Chondrocyte (in vitro differentiated cells): ENCODE data around the gene TRAPPC6A. TPM values are rescaled to one million over a fixed set of nuclear protein-coding genes. Genes with fewer than 3 reads are reported as not detected.

Experiments
- DNase-seq: peaks from one replicate; pipeline ENCODE4 v3.0.0; 2021; ENCODE audit warnings: mixed read lengths, low spot score
- H3K27ac Mint-ChIP-seq: one replicate; pipeline ENCODE4 v1.8.0; 2021; ENCODE audit warnings: mild to moderate bottlenecking, moderate library complexity, mixed read lengths; ENCODE audit not compliant: unreplicated experiment
- H3K27me3 Mint-ChIP-seq: 2 replicates; pipeline ENCODE4 v1.8.0; 2021; ENCODE audit warnings: low read depth, mixed read lengths
- H3K36me3 Mint-ChIP-seq: 2 replicates; pipeline ENCODE4 v1.8.0; 2021; ENCODE audit warnings: low read depth, mixed read lengths
- H3K4me1 Mint-ChIP-seq: 2 replicates; pipeline ENCODE4 v1.8.0; 2021; ENCODE audit warnings: low read depth, mild to moderate bottlenecking, mixed read lengths
- H3K4me3 Mint-ChIP-seq: one replicate; pipeline ENCODE4 v1.8.0; 2021; ENCODE audit warnings: mild to moderate bottlenecking, moderate library complexity, mixed read lengths; ENCODE audit not compliant: unreplicated experiment
- H3K9me3 Mint-ChIP-seq: 2 replicates; pipeline ENCODE4 v1.8.0; 2021; ENCODE audit warnings: low read depth, mixed read lengths
- CTCF ChIP-seq: fragments of 200-600 bp; sonication (generic); IDR thresholded peaks from 2 replicates; pipeline ENCODE4 v1.5.0; 2021; ENCODE audit warnings: antibody characterized with exemption, mild to moderate bottlenecking, moderate library complexity
- total RNA-seq: library from RNA; stranded (reverse); gene quantifications from 3 replicates; pipeline ENCODE4 v1.2.1, GENCODE V29; 2021

The TRAPPC6A gene
- total RNA-seq, 1 donor from 2014 or later, result 12.7 TPM

- H3K9me3 Mint-ChIP-seq, result no peaks in the 10 kb centered on the region
- peaks cover 11% of the 10 kb centered on the region for H3K36me3 Mint-ChIP-seq
- no peaks in the 10 kb centered on the region for H3K27me3 Mint-ChIP-seq
- no peak for TF ChIP-seq CTCF
- peak; percentile 75 for DNase-seq
- H3K4me1 Mint-ChIP-seq, result peaks cover 3% of the 10 kb centered on the region
- no peak overlapping the region for H3K4me3 Mint-ChIP-seq
- no peak overlapping the region for H3K27ac Mint-ChIP-seq
These were observed 31.8 kb downstream of the TRAPPC6A start for GRCh38 chr19:45146251-45146650.

GRCh38 chr19:45145270-45146189 lies 32.5 kb downstream of the TRAPPC6A start:
- H3K9me3 Mint-ChIP-seq, result no peaks in the 10 kb centered on the region
- no peaks in the 10 kb centered on the region for H3K27me3 Mint-ChIP-seq
- peaks cover 11% of the 10 kb centered on the region for H3K36me3 Mint-ChIP-seq
- no peak overlapping the region for H3K4me3 Mint-ChIP-seq
- no peak overlapping the region for H3K27ac Mint-ChIP-seq
- peaks cover 2% of the 10 kb centered on the region for H3K4me1 Mint-ChIP-seq
- peak; percentile 92 for DNase-seq
- TF ChIP-seq CTCF, result no peak

GRCh38 chr19:45144431-45145269 lies 33.4 kb downstream of the TRAPPC6A start:
- H3K27ac Mint-ChIP-seq, result no peak overlapping the region
- H3K9me3 Mint-ChIP-seq, result no peaks in the 10 kb centered on the region
- DNase-seq, result no peak
- TF ChIP-seq CTCF, result no peak
- H3K4me1 Mint-ChIP-seq, result no peaks in the 10 kb centered on the region
- H3K4me3 Mint-ChIP-seq, result no peak overlapping the region
- H3K36me3 Mint-ChIP-seq, result peaks cover 10% of the 10 kb centered on the region
- H3K27me3 Mint-ChIP-seq, result no peaks in the 10 kb centered on the region

GRCh38 chr19:45142726-45143110 lies 35.3 kb downstream of the TRAPPC6A start:
- peaks cover 4% of the 10 kb centered on the region for H3K4me1 Mint-ChIP-seq
- H3K36me3 Mint-ChIP-seq, result peaks cover 7% of the 10 kb centered on the region
- H3K27me3 Mint-ChIP-seq, result no peaks in the 10 kb centered on the region
- H3K9me3 Mint-ChIP-seq, result no peaks in the 10 kb centered on the region
- H3K4me3 Mint-ChIP-seq, result no peak overlapping the region
- no peak overlapping the region for H3K27ac Mint-ChIP-seq
- no peak for TF ChIP-seq CTCF
- no peak for DNase-seq

- no peak overlapping the region for H3K4me3 Mint-ChIP-seq
- peaks cover 4% of the 10 kb centered on the region for H3K4me1 Mint-ChIP-seq
- no peaks in the 10 kb centered on the region for H3K9me3 Mint-ChIP-seq
- no peak overlapping the region for H3K27ac Mint-ChIP-seq
- peaks cover 7% of the 10 kb centered on the region for H3K36me3 Mint-ChIP-seq
- no peaks in the 10 kb centered on the region for H3K27me3 Mint-ChIP-seq
- no peak for TF ChIP-seq CTCF
- peak; percentile 91 for DNase-seq
These were observed 35.9 kb downstream of the TRAPPC6A start for GRCh38 chr19:45142016-45142725.
